ENCODE measurements around the gene PLA2G4E. TPM values are rescaled to one million over a fixed set of nuclear protein-coding genes. Genes with fewer than 3 reads are reported as not detected.

PLA2G4E gene
- total and polyA plus RNA-seq, 9 of the 15 experiments (the other 6 are each of a cell fraction or from before 2014, with no cell fraction given) = 0.03 TPM; not detected in 8

DNA sequence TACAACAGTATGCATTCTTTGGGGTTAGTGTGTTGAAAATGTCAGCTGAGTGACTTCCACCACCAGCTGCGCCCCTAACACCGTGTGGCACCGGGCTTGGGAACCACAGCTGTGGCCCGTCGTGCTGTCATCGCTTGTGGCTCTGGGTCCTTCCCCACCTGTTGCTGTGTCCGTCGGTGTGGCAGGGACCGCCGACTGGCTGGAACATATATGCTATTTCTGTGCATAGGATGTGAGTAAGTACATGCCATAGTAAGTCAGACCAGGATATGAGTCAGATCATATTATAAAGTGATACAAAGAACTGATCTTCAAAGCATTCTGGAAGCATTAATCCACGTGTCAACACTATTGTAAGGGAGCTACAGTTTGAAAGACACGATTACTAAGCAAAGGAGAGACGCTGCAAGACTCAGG, 80.4 kb downstream of the PLA2G4E start (continued):
- TF ChIP-seq, protein P1, sequence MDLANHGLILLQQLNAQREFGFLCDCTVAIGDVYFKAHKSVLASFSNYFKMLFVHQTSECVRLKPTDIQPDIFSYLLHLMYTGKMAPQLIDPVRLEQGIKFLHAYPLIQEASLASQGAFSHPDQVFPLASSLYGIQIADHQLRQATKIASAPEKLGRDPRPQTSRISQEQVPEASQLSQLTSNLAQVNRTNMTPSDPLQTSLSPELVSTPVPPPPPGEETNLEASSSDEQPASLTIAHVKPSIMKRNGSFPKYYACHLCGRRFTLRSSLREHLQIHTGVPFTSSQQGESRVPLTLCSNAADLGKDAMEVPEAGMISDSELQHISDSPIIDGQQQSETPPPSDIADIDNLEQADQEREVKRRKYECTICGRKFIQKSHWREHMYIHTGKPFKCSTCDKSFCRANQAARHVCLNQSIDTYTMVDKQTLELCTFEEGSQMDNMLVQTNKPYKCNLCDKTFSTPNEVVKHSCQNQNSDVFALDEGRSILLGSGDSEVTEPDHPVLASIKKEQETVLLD (IDR thresholded peaks at IDR 0.05) = no peak
- TF ChIP-seq ELF2 (CRISPR knock-in tag; IDR thresholded peaks at IDR 0.05) = no peak
- no peak for TF ChIP-seq CBX2 (IDR thresholded peaks at IDR 0.05; ENCODE audit: insufficient read depth, low read length, poor library complexity, severe bottlenecking)
- TF ChIP-seq MEF2D (tag; conservative IDR thresholded peaks at IDR 0.05; ENCODE audit: low read depth) = no peak

- 83% methylated on average over 9 of the region's 9 CpGs for WGBS (ENCODE audit: insufficient coverage, low coverage, missing lambda C conversion rate)
- Histone ChIP-seq H3K4me3 (no peak overlapping the region), H3K27me3 (ENCODE audit: control insufficient read depth in 2 of 2, insufficient read depth in 2 of 2, low read length in 2 of 2) (no peaks in the 10 kb centered on the region), H2AFZ (ENCODE audit: low read depth, low read length) (no peak overlapping the region), H3K27ac (ENCODE audit: extremely low read depth, low read depth, low read length) (no peak overlapping the region), H3K9me3 (replicated peaks; ENCODE audit: control insufficient read depth, insufficient read depth, low read depth, low read length) (no peaks in the 10 kb centered on the region), H3K79me2 (ENCODE audit: control insufficient read depth, insufficient read depth, low read length) (no peaks in the 10 kb centered on the region), H4K20me1 (replicated peaks; ENCODE audit: control insufficient read depth, insufficient read depth, low read length) (no peaks in the 10 kb centered on the region; the same call in 1 of the 2 replicates), H3K9me1 (ENCODE audit: control insufficient read depth, insufficient read depth, low read length) (no peaks in the 10 kb centered on the region), H3K36me3 (ENCODE audit: control insufficient read depth, insufficient read depth, low read length) (peaks cover 9% of the 10 kb centered on the region; the same call in 2 of the 3 replicates), H3K9ac (ENCODE audit: insufficient read depth in 1 of 2, low read depth in 2 of 2, low read length in 2 of 2) (no peak overlapping the region), H3K4me2 (ENCODE audit: insufficient read depth, low read length) (no peak overlapping the region), H3K4me1 (replicated peaks in 1 of 2; ENCODE audit: control insufficient read depth in 2 of 2, insufficient read depth in 2 of 2, low read length in 2 of 2) (no peaks in the 10 kb centered on the region; a peak in 2 of 5 replicates)
- ATAC-seq = no peak
- in situ Hi-C loops (cut with MboI) = no loop called here
- no peak for TF ChIP-seq ZNF507 (tag; conservative IDR thresholded peaks at IDR 0.05)
- TF ChIP-seq TGIF2 (CRISPR knock-in tag; IDR thresholded peaks at IDR 0.05) = no peak
- no peak for TF ChIP-seq TARDBP (IDR thresholded peaks at IDR 0.05)
- TF ChIP-seq ZNF57 (CRISPR knock-in tag; IDR thresholded peaks at IDR 0.05) = no peak
- TF ChIP-seq FOXP1 (CRISPR knock-in tag; IDR thresholded peaks at IDR 0.05) = no peak
- BruUV-seq (replicated peaks) = no TSS peak
- FAIRE-seq = no peak
- no peak for DNase-seq (ENCODE audit: extremely low read depth in 1 of 4, low spot score in 3 of 4)
- POLR2A ChIA-PET = interaction anchor here (1.8 kb wide), 1 partner anchor 13 kb away, joined by 6 read pairs; no protein-coding TSS in a partner anchor
- CTCF ChIA-PET (ENCODE audit: low intra/inter-chr PET ratio) = no interaction called here
- intact Hi-C loops (cut with micrococcal nuclease) = no loop called here
Measured at GRCh38 chr15:41939986-41940385, 80.9 kb downstream of the PLA2G4E start.
